GM12873 (cell line): ENCODE results near the gene SYTL3.

Source experiments
- TF ChIP-seq, protein P1 (sequence below): IDR thresholded peaks from 2 replicates; pipeline ENCODE4 v1.5.1; 2012; ENCODE audit warnings: low read depth, mild to moderate bottlenecking, moderate library complexity, low read length, control low read depth; ENCODE audit not compliant: insufficient read depth; ENCODE audit errors: missing control alignments

Gene SYTL3

DNA sequence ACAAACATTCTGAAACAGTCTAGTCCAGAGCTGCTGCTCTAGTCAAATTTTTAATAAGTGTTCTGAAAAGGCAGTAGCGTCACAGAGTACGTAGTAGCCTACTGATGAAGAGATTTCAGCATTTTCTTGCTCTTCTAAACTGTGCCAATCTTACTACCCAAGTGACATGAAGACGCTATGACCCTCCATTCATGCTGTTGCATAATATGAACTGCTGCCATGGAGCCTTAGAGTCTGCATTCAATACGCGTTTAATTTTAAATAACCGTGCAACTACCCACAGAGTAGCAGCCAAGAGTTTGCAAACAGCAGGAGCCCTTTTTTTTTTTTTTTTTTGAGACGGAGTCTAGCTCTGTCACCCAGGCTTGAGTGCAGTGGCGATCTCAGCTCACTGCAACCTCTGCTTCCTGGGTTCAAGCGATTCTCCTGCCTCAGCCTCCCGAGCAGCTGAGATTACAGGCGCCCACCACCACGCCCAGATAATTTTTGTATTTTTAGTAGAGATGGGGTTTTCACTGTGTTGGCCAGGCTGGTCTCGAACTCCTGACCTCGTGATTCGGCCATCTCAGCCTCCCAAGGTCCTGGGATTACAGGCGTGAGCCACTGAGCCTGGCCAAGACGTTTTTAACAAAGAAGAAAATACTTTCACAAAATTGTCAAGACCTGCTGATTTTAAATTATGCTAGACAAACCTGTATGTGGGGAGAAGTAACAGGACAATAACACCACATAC, 125.0 kb downstream of the SYTL3 start:
- TF ChIP-seq, protein P1, sequence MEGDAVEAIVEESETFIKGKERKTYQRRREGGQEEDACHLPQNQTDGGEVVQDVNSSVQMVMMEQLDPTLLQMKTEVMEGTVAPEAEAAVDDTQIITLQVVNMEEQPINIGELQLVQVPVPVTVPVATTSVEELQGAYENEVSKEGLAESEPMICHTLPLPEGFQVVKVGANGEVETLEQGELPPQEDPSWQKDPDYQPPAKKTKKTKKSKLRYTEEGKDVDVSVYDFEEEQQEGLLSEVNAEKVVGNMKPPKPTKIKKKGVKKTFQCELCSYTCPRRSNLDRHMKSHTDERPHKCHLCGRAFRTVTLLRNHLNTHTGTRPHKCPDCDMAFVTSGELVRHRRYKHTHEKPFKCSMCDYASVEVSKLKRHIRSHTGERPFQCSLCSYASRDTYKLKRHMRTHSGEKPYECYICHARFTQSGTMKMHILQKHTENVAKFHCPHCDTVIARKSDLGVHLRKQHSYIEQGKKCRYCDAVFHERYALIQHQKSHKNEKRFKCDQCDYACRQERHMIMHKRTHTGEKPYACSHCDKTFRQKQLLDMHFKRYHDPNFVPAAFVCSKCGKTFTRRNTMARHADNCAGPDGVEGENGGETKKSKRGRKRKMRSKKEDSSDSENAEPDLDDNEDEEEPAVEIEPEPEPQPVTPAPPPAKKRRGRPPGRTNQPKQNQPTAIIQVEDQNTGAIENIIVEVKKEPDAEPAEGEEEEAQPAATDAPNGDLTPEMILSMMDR = no peak

- TF ChIP-seq, protein P1 = no peak
Observed at GRCh38 chr6:158775832-158776231, 126.0 kb downstream of the SYTL3 start.

DNA sequence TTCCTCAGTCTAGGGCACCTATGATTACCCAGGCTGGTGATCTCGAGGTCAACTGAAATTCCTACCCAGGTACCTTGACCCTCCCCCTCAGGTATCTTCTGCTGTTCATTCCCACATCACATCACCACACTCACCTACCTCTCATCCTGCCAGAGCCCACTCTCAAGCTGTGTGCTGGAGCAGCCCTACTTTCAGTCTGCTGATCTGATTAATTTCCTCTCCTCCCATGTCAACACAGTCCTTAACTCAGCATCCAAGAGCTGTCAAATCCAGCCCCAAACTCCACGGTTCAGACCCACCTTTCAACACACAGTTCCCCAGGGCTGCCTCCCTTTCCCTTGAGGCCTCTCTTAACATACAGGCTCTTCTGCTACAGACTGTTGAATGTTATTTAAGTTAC, 126.9 kb downstream of the SYTL3 start:
- TF ChIP-seq, protein P1 = no peak

- TF ChIP-seq, protein P1 = no peak
Observed at GRCh38 chr6:158777510-158777909, 127.7 kb downstream of the SYTL3 start.

GRCh38 chr6:158778005-158778527, 128.2 kb downstream of the SYTL3 start:
- TF ChIP-seq, protein P1 = no peak

- TF ChIP-seq, protein P1 = no peak
Observed at GRCh38 chr6:158780246-158780884, 130.5 kb downstream of the SYTL3 start.

DNA sequence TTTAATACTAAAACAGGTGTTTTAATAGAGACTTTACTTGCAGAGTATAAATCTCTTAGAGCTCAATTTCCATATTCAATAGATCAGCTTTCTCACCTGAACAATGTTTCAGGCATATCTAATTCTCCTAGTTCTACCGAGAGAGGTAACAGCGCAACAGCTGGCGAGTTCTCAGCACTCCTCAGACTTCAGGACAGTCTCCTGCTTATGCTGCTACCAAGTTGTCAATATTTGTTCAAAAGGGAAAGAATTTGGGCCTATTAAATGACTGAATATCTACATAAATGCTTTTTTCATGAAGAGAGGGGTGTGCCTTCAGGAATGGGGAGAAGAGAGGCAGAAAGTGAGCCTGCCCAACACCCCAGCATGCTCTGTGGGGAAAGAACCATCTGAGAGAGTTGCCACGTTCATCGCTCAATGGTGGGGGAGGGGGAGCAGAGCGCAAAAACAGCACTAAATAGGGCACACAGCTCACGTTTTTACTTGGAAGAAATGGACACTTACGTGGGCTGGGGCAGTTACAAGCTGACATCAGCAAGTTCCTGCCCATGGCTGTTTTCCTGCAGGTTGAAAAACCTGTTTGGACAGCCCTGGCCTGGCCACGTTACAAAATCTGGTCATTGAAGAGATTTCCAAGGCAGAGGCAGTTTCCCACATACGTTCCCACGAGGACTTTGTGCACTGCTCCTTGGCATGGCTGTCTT, 131.3 kb downstream of the SYTL3 start:
- TF ChIP-seq, protein P1 = no peak
